ENCODE data around the gene TMEM175. TPM values are rescaled to one million over a fixed set of nuclear protein-coding genes. Genes with fewer than 3 reads are reported as not detected.
"Not testable (repeated sequence)": the region's sequence is repeated elsewhere in the genome, so short reads cannot be mapped to it uniquely, and the experiment has no call there.

TMEM175 gene
- total RNA-seq, 1 donor from 2014 or later: 29.3 TPM

GRCh38 chr4:967113-968104, 35.1 kb downstream of the TMEM175 start:
- DNase-seq (ENCODE audit: extremely low read depth, low read depth, low spot score): no peak

GRCh38 chr4:968221-968620, 36.0 kb downstream of the TMEM175 start:
- DNase-seq (ENCODE audit: extremely low read depth, low read depth, low spot score): no peak

- DNase-seq (ENCODE audit: extremely low read depth, low read depth, low spot score): no peak
Measured at GRCh38 chr4:968621-969394, 36.5 kb downstream of the TMEM175 start.

GRCh38 chr4:970046-970745, 37.9 kb downstream of the TMEM175 start:
- DNase-seq (ENCODE audit: extremely low read depth, low read depth, low spot score): no peak

- DNase-seq (ENCODE audit: extremely low read depth, low read depth, low spot score): no peak
Measured at GRCh38 chr4:970854-971520, 38.7 kb downstream of the TMEM175 start.

- DNase-seq (ENCODE audit: extremely low read depth, low read depth, low spot score): no peak
Measured at GRCh38 chr4:971666-972500, 39.6 kb downstream of the TMEM175 start.

GRCh38 chr4:972651-973424, 40.6 kb downstream of the TMEM175 start:
- no peak for DNase-seq (ENCODE audit: extremely low read depth, low read depth, low spot score)

GRCh38 chr4:973431-974397, 41.5 kb downstream of the TMEM175 start, which contains the start of gene DGKQ:
DGKQ (minus strand) TSS chr4:973569; CDS start chr4:973482, 87 bp downstream.
- DNase-seq (ENCODE audit: extremely low read depth, low read depth, low spot score): no peak

GRCh38 chr4:974668-975067, 42.4 kb downstream of the TMEM175 start:
- DNase-seq (ENCODE audit: extremely low read depth, low read depth, low spot score): no peak

- DNase-seq (ENCODE audit: extremely low read depth, low read depth, low spot score): not testable (repeated sequence)
Measured at GRCh38 chr4:976016-976415, 43.8 kb downstream of the TMEM175 start.

- DNase-seq (ENCODE audit: extremely low read depth, low read depth, low spot score): no peak
Measured at GRCh38 chr4:978957-979701, 46.9 kb downstream of the TMEM175 start.

- no peak for DNase-seq (ENCODE audit: extremely low read depth, low read depth, low spot score)
Measured at GRCh38 chr4:982291-982690, 50.0 kb downstream of the TMEM175 start.

- DNase-seq (ENCODE audit: extremely low read depth, low read depth, low spot score): no peak
Measured at GRCh38 chr4:982814-983213, 50.6 kb downstream of the TMEM175 start.

- no peak for DNase-seq (ENCODE audit: extremely low read depth, low read depth, low spot score)
Measured at GRCh38 chr4:984336-985054, 52.2 kb downstream of the TMEM175 start.

- no peak for DNase-seq (ENCODE audit: extremely low read depth, low read depth, low spot score)
Measured at GRCh38 chr4:985123-985830, 53.0 kb downstream of the TMEM175 start.

Data from glomerular endothelial cell (primary cell).